Epidermal melanocyte (primary cell): Measurements from ENCODE around the gene LRRC3B.
"Not testable (repeated sequence)": the region's sequence is repeated elsewhere in the genome, so short reads cannot be mapped to it uniquely, and the experiment has no call there.

Experiments used
- DNase-seq: peaks from one replicate; pipeline ENCODE4 v3.0.0; 2011; ENCODE audit warnings: low spot score; ENCODE audit not compliant: insufficient read length

The LRRC3B gene

GRCh38 chr3:26622621-26623418, at the start of gene LRRC3B:
LRRC3B (plus strand) TSS chr3:26622772; CDS start chr3:26709673, 86,901 bp downstream.
- no peak for DNase-seq

GRCh38 chr3:26574766-26575165, 47.8 kb upstream of the LRRC3B start:
- no peak for DNase-seq

GRCh38 chr3:26579116-26579515, 43.5 kb upstream of the LRRC3B start:
- no peak for DNase-seq

- DNase-seq = no peak
These were observed 35.0 kb upstream of the LRRC3B start for GRCh38 chr3:26587571-26587970.

- no peak for DNase-seq
These were observed 33.6 kb upstream of the LRRC3B start for GRCh38 chr3:26588931-26589330.

- no peak for DNase-seq
These were observed 32.9 kb upstream of the LRRC3B start for GRCh38 chr3:26589678-26590077.

- DNase-seq = no peak
These were observed 31.6 kb upstream of the LRRC3B start for GRCh38 chr3:26590919-26591484.

GRCh38 chr3:26591926-26592325, 30.6 kb upstream of the LRRC3B start:
- DNase-seq = no peak

- DNase-seq = no peak
These were observed 30.1 kb upstream of the LRRC3B start for GRCh38 chr3:26592451-26592850.

- DNase-seq = no peak
These were observed 26.2 kb upstream of the LRRC3B start for GRCh38 chr3:26596335-26596734.

GRCh38 chr3:26603311-26603710, 19.3 kb upstream of the LRRC3B start:
- DNase-seq = not testable (repeated sequence)

- not testable (repeated sequence) for DNase-seq
These were observed 18.8 kb upstream of the LRRC3B start for GRCh38 chr3:26603771-26604170.

- DNase-seq = no peak
These were observed 8.4 kb upstream of the LRRC3B start for GRCh38 chr3:26614006-26614685.

GRCh38 chr3:26621176-26621575, 1.4 kb upstream of the LRRC3B start:
- DNase-seq = no peak

GRCh38 chr3:26621906-26622620, 509 bp upstream of the LRRC3B start:
- no peak for DNase-seq

- no peak for DNase-seq
These were observed 1.0 kb downstream of the LRRC3B start for GRCh38 chr3:26623419-26624208.

GRCh38 chr3:26624209-26624765, 1.7 kb downstream of the LRRC3B start:
- no peak for DNase-seq

- no peak for DNase-seq
These were observed 2.6 kb downstream of the LRRC3B start for GRCh38 chr3:26625187-26625586.

- DNase-seq = no peak
These were observed 4.5 kb downstream of the LRRC3B start for GRCh38 chr3:26627080-26627479.

- no peak for DNase-seq
These were observed 6.3 kb downstream of the LRRC3B start for GRCh38 chr3:26628915-26629314.
